Measurements from ENCODE around the gene NCAPG.
A peak's percentile ranks its signal among the peaks of the same experiment; 100 is the strongest.

NCAPG gene

GRCh38 chr4:17786567-17786966 lies 24.2 kb upstream of the NCAPG start:
- Histone ChIP-seq H3K27me3 (ENCODE audit: insufficient read depth, low read length, poor library complexity) (peaks cover 7% of the 10 kb centered on the region), H2BK120ac (ENCODE audit: low read depth, low read length) (no peak overlapping the region), H3K4me3 (ENCODE audit: low read length) (no peak overlapping the region), H2BK5ac (ENCODE audit: low read length) (no peak overlapping the region), H3K23ac (ENCODE audit: low read length) (no peak overlapping the region), H2BK15ac (replicated peaks; ENCODE audit: low read depth) (no peak overlapping the region), H2AK5ac (ENCODE audit: low read length) (no peak overlapping the region), H3K18ac (ENCODE audit: low read length) (no peak overlapping the region), H4K8ac (ENCODE audit: low read depth, low read length) (no peak overlapping the region), H3K79me1 (ENCODE audit: low read length) (no peaks in the 10 kb centered on the region), H3K27ac (ENCODE audit: low read depth, low read length) (no peak overlapping the region), H3K79me2 (ENCODE audit: control insufficient read depth, insufficient read depth, low read length) (no peaks in the 10 kb centered on the region), H3K36me3 (ENCODE audit: control insufficient read depth, insufficient read depth, low read length) (no peaks in the 10 kb centered on the region), H3K4ac (ENCODE audit: low read depth, low read length) (no peak overlapping the region), H3K4me1 (ENCODE audit: control insufficient read depth, low read depth, low read length) (no peaks in the 10 kb centered on the region), H3K4me2 (ENCODE audit: low read length) (no peak overlapping the region), H3K9ac (ENCODE audit: low read length) (no peak overlapping the region), H4K5ac (ENCODE audit: low read length) (no peak overlapping the region), H3K56ac (ENCODE audit: low read length) (no peak overlapping the region)
- WGBS (ENCODE audit: extremely low coverage, insufficient coverage, low lambda C conversion rate), result no CpG with 5 or more reads among the region's 5 CpGs
- DNase-seq, result no peak

- Histone ChIP-seq H3K4me3 (ENCODE audit: low read length) (no peak overlapping the region), H4K5ac (ENCODE audit: low read length) (no peak overlapping the region), H4K8ac (ENCODE audit: low read depth, low read length) (no peak overlapping the region), H3K9ac (ENCODE audit: low read length) (no peak overlapping the region), H3K36me3 (ENCODE audit: control insufficient read depth, insufficient read depth, low read length) (no peaks in the 10 kb centered on the region), H3K23ac (ENCODE audit: low read length) (no peak overlapping the region), H3K18ac (ENCODE audit: low read length) (no peak overlapping the region), H3K27me3 (ENCODE audit: insufficient read depth, low read length, poor library complexity) (peaks cover under 1% of the 10 kb centered on the region), H2BK5ac (ENCODE audit: low read length) (no peak overlapping the region), H2BK120ac (ENCODE audit: low read depth, low read length) (no peak overlapping the region), H3K56ac (ENCODE audit: low read length) (no peak overlapping the region), H3K79me2 (ENCODE audit: control insufficient read depth, insufficient read depth, low read length) (no peaks in the 10 kb centered on the region), H3K27ac (ENCODE audit: low read depth, low read length) (no peak overlapping the region), H3K4me1 (ENCODE audit: control insufficient read depth, low read depth, low read length) (no peaks in the 10 kb centered on the region), H2BK15ac (replicated peaks; ENCODE audit: low read depth) (no peak overlapping the region), H3K4ac (ENCODE audit: low read depth, low read length) (no peak overlapping the region), H3K79me1 (ENCODE audit: low read length) (no peaks in the 10 kb centered on the region), H2AK5ac (ENCODE audit: low read length) (no peak overlapping the region), H3K4me2 (ENCODE audit: low read length) (no peak overlapping the region)
- DNase-seq, result peak; percentile 30
- WGBS (ENCODE audit: extremely low coverage, insufficient coverage, low lambda C conversion rate), result no CpG with 5 or more reads among the region's 5 CpGs
Measured at GRCh38 chr4:17787315-17787714, 23.5 kb upstream of the NCAPG start.

- no peak overlapping the region for H3K4me3 ChIP-seq (ENCODE audit: low read length)
- no peak overlapping the region for H2BK120ac ChIP-seq (ENCODE audit: low read depth, low read length)
- no peak overlapping the region for H2AK5ac ChIP-seq (ENCODE audit: low read length)
- no peak overlapping the region for H3K23ac ChIP-seq (ENCODE audit: low read length)
- H4K8ac ChIP-seq (ENCODE audit: low read depth, low read length), result no peak overlapping the region
- no peak for DNase-seq
- no peak overlapping the region for H4K5ac ChIP-seq (ENCODE audit: low read length)
- H2BK15ac ChIP-seq (replicated peaks; ENCODE audit: low read depth), result no peak overlapping the region
- no peaks in the 10 kb centered on the region for H3K79me2 ChIP-seq (ENCODE audit: control insufficient read depth, insufficient read depth, low read length)
- H3K18ac ChIP-seq (ENCODE audit: low read length), result no peak overlapping the region
- no peaks in the 10 kb centered on the region for H3K4me1 ChIP-seq (ENCODE audit: control insufficient read depth, low read depth, low read length)
- H3K4me2 ChIP-seq (ENCODE audit: low read length), result no peak overlapping the region
- H3K56ac ChIP-seq (ENCODE audit: low read length), result no peak overlapping the region
- no peak overlapping the region for H2BK5ac ChIP-seq (ENCODE audit: low read length)
- H3K27me3 ChIP-seq (ENCODE audit: insufficient read depth, low read length, poor library complexity), result no peaks in the 10 kb centered on the region
- H3K9ac ChIP-seq (ENCODE audit: low read length), result no peak overlapping the region
- H3K79me1 ChIP-seq (ENCODE audit: low read length), result no peaks in the 10 kb centered on the region
- H3K27ac ChIP-seq (ENCODE audit: low read depth, low read length), result no peak overlapping the region
- H3K4ac ChIP-seq (ENCODE audit: low read depth, low read length), result no peak overlapping the region
- no peaks in the 10 kb centered on the region for H3K36me3 ChIP-seq (ENCODE audit: control insufficient read depth, insufficient read depth, low read length)
Measured at GRCh38 chr4:17788956-17789355, 21.8 kb upstream of the NCAPG start.

GRCh38 chr4:17794730-17795129 lies 16.0 kb upstream of the NCAPG start:
- no peak overlapping the region for H4K8ac ChIP-seq (ENCODE audit: low read depth, low read length)
- no peak overlapping the region for H3K56ac ChIP-seq (ENCODE audit: low read length)
- no peak overlapping the region for H3K27ac ChIP-seq (ENCODE audit: low read depth, low read length)
- no peak overlapping the region for H3K4ac ChIP-seq (ENCODE audit: low read depth, low read length)
- H3K18ac ChIP-seq (ENCODE audit: low read length), result no peak overlapping the region
- no peak for DNase-seq
- H4K5ac ChIP-seq (ENCODE audit: low read length), result no peak overlapping the region
- H3K79me2 ChIP-seq (ENCODE audit: control insufficient read depth, insufficient read depth, low read length), result no peaks in the 10 kb centered on the region
- H3K9ac ChIP-seq (ENCODE audit: low read length), result no peak overlapping the region
- H3K4me1 ChIP-seq (ENCODE audit: control insufficient read depth, low read depth, low read length), result no peaks in the 10 kb centered on the region
- no peak overlapping the region for H2BK120ac ChIP-seq (ENCODE audit: low read depth, low read length)
- no CpG with 5 or more reads among the region's 1 CpG for WGBS (ENCODE audit: extremely low coverage, insufficient coverage, low lambda C conversion rate)
- H3K4me3 ChIP-seq (ENCODE audit: low read length), result no peak overlapping the region
- H3K79me1 ChIP-seq (ENCODE audit: low read length), result no peaks in the 10 kb centered on the region
- H3K27me3 ChIP-seq (ENCODE audit: insufficient read depth, low read length, poor library complexity), result no peaks in the 10 kb centered on the region
- no peaks in the 10 kb centered on the region for H3K36me3 ChIP-seq (ENCODE audit: control insufficient read depth, insufficient read depth, low read length)
- H2BK5ac ChIP-seq (ENCODE audit: low read length), result no peak overlapping the region
- H3K23ac ChIP-seq (ENCODE audit: low read length), result no peak overlapping the region
- no peak overlapping the region for H2AK5ac ChIP-seq (ENCODE audit: low read length)
- H3K4me2 ChIP-seq (ENCODE audit: low read length), result no peak overlapping the region
- no peak overlapping the region for H2BK15ac ChIP-seq (replicated peaks; ENCODE audit: low read depth)

GRCh38 chr4:17797808-17798207 lies 13.0 kb upstream of the NCAPG start:
- no peak overlapping the region for H3K23ac ChIP-seq (ENCODE audit: low read length)
- no peaks in the 10 kb centered on the region for H3K27me3 ChIP-seq (ENCODE audit: insufficient read depth, low read length, poor library complexity)
- no peaks in the 10 kb centered on the region for H3K4me1 ChIP-seq (ENCODE audit: control insufficient read depth, low read depth, low read length)
- peaks cover 1% of the 10 kb centered on the region for H3K36me3 ChIP-seq (ENCODE audit: control insufficient read depth, insufficient read depth, low read length)
- H3K9ac ChIP-seq (ENCODE audit: low read length), result no peak overlapping the region
- H3K4ac ChIP-seq (ENCODE audit: low read depth, low read length), result no peak overlapping the region
- H3K79me1 ChIP-seq (ENCODE audit: low read length), result no peaks in the 10 kb centered on the region
- no peak overlapping the region for H4K5ac ChIP-seq (ENCODE audit: low read length)
- no peak overlapping the region for H2BK15ac ChIP-seq (replicated peaks; ENCODE audit: low read depth)
- no peaks in the 10 kb centered on the region for H3K79me2 ChIP-seq (ENCODE audit: control insufficient read depth, insufficient read depth, low read length)
- no peak overlapping the region for H2AK5ac ChIP-seq (ENCODE audit: low read length)
- H2BK5ac ChIP-seq (ENCODE audit: low read length), result no peak overlapping the region
- no peak overlapping the region for H2BK120ac ChIP-seq (ENCODE audit: low read depth, low read length)
- H3K27ac ChIP-seq (ENCODE audit: low read depth, low read length), result no peak overlapping the region
- no peak overlapping the region for H3K4me2 ChIP-seq (ENCODE audit: low read length)
- H4K8ac ChIP-seq (ENCODE audit: low read depth, low read length), result no peak overlapping the region
- H3K4me3 ChIP-seq (ENCODE audit: low read length), result no peak overlapping the region
- H3K56ac ChIP-seq (ENCODE audit: low read length), result no peak overlapping the region
- H3K18ac ChIP-seq (ENCODE audit: low read length), result no peak overlapping the region
- WGBS (ENCODE audit: extremely low coverage, insufficient coverage, low lambda C conversion rate), result no CpG with 5 or more reads among the region's 1 CpG
- no peak for DNase-seq

GRCh38 chr4:17805580-17806155 lies 5.1 kb upstream of the NCAPG start:
- Histone ChIP-seq H4K8ac (ENCODE audit: low read depth, low read length) (no peak overlapping the region), H3K9ac (ENCODE audit: low read length) (no peak overlapping the region), H4K5ac (ENCODE audit: low read length) (no peak overlapping the region), H3K56ac (ENCODE audit: low read length) (no peak overlapping the region), H3K79me1 (ENCODE audit: low read length) (peaks cover 8% of the 10 kb centered on the region), H3K4me2 (ENCODE audit: low read length) (no peak overlapping the region), H2BK120ac (ENCODE audit: low read depth, low read length) (no peak overlapping the region), H3K27me3 (ENCODE audit: insufficient read depth, low read length, poor library complexity) (no peaks in the 10 kb centered on the region), H3K79me2 (ENCODE audit: control insufficient read depth, insufficient read depth, low read length) (peaks cover 37% of the 10 kb centered on the region), H2AK5ac (ENCODE audit: low read length) (no peak overlapping the region), H3K4ac (ENCODE audit: low read depth, low read length) (no peak overlapping the region), H2BK5ac (ENCODE audit: low read length) (no peak overlapping the region), H3K23ac (ENCODE audit: low read length) (no peak overlapping the region), H3K27ac (ENCODE audit: low read depth, low read length) (no peak overlapping the region), H3K18ac (ENCODE audit: low read length) (no peak overlapping the region), H3K4me1 (ENCODE audit: control insufficient read depth, low read depth, low read length) (peaks cover 2% of the 10 kb centered on the region), H3K4me3 (ENCODE audit: low read length) (no peak overlapping the region), H3K36me3 (ENCODE audit: control insufficient read depth, insufficient read depth, low read length) (peaks cover 7% of the 10 kb centered on the region), H2BK15ac (replicated peaks; ENCODE audit: low read depth) (no peak overlapping the region)
- WGBS (ENCODE audit: extremely low coverage, insufficient coverage, low lambda C conversion rate), result no CpG with 5 or more reads among the region's 3 CpGs
- DNase-seq, result no peak
